NT2/D1 (cell line): ENCODE measurements around the gene GDA.

Experiments
- SUZ12 ChIP-seq: IDR thresholded peaks from 2 replicates; pipeline ENCODE4 v1.6.1; 2011; ENCODE audit not compliant: insufficient read length, insufficient read depth; ENCODE audit errors: extremely low read depth
- YY1 ChIP-seq: IDR thresholded peaks from 2 replicates; pipeline ENCODE4 v1.6.1; 2011; ENCODE audit not compliant: insufficient read length, insufficient read depth
- ZNF274 ChIP-seq: IDR thresholded peaks from 2 replicates; pipeline ENCODE4 v1.6.1; 2011; ENCODE audit warnings: mild to moderate bottlenecking, low read depth, low read length

- TF ChIP-seq SUZ12 (no peak), ZNF274 (no peak), YY1 (no peak)
Measured at GRCh38 chr9:72128526-72128925, 20.7 kb upstream of the GDA start.
